ENCODE results near the gene ANKH.

The ANKH gene

GRCh38 chr5:14768508-14769365, 102.8 kb downstream of the ANKH start:
- no peaks in the 10 kb centered on the region for H3F3A ChIP-seq (ENCODE audit: low read depth)
- H3K9me3 ChIP-seq (ENCODE audit: insufficient read depth, low read depth, low read length) = no peaks in the 10 kb centered on the region
- H2AFZ ChIP-seq (ENCODE audit: low read length) = no peak overlapping the region
- no peaks in the 10 kb centered on the region for H3K4me1 ChIP-seq (ENCODE audit: insufficient read depth, low read length, poor library complexity, severe bottlenecking)
- H3K4me3 ChIP-seq (ENCODE audit: low read length, poor library complexity, severe bottlenecking) = no peak overlapping the region
- no peaks in the 10 kb centered on the region for H3K9me2 ChIP-seq (replicated peaks; ENCODE audit: low read depth, low read length)
- no peak overlapping the region for H3K9ac ChIP-seq (ENCODE audit: low read depth, low read length, poor library complexity, severe bottlenecking)
- H3K79me2 ChIP-seq (ENCODE audit: insufficient read depth, low read length) = no peaks in the 10 kb centered on the region; the same call in 1 of the 2 replicates
- TF ChIP-seq CTCF (conservative IDR thresholded peaks at IDR 0.05; ENCODE audit: low read length) (no peak), EZH2phosphoT487 (IDR thresholded peaks at IDR 0.05; ENCODE audit: borderline replicate concordance) (no peak)
- no peaks in the 10 kb centered on the region for H4K20me1 ChIP-seq (ENCODE audit: insufficient read depth, low read length, poor library complexity, severe bottlenecking)
- H3K36me3 ChIP-seq (ENCODE audit: insufficient read depth, low read length) = peaks cover 30% of the 10 kb centered on the region; the same call in 1 of the 2 replicates
- H3K4me2 ChIP-seq (ENCODE audit: low read depth, low read length, poor library complexity, severe bottlenecking) = no peak overlapping the region
- no peaks in the 10 kb centered on the region for H3K27me3 ChIP-seq (ENCODE audit: insufficient read depth, low read length, poor library complexity, severe bottlenecking)

- Histone ChIP-seq H3K9ac (ENCODE audit: low read depth, low read length, poor library complexity, severe bottlenecking) (no peak overlapping the region), H3K4me1 (ENCODE audit: insufficient read depth, low read length, poor library complexity, severe bottlenecking) (no peaks in the 10 kb centered on the region), H3K4me3 (ENCODE audit: low read length, poor library complexity, severe bottlenecking) (no peak overlapping the region), H3K27me3 (ENCODE audit: insufficient read depth, low read length, poor library complexity, severe bottlenecking) (no peaks in the 10 kb centered on the region), H3F3A (ENCODE audit: low read depth) (no peaks in the 10 kb centered on the region), H3K79me2 (ENCODE audit: insufficient read depth, low read length) (no peaks in the 10 kb centered on the region; the same call in 1 of the 2 replicates), H3K9me3 (ENCODE audit: insufficient read depth, low read depth, low read length) (no peaks in the 10 kb centered on the region), H4K20me1 (ENCODE audit: insufficient read depth, low read length, poor library complexity, severe bottlenecking) (no peaks in the 10 kb centered on the region), H2AFZ (ENCODE audit: low read length) (no peak overlapping the region), H3K9me2 (replicated peaks; ENCODE audit: low read depth, low read length) (no peaks in the 10 kb centered on the region), H3K4me2 (ENCODE audit: low read depth, low read length, poor library complexity, severe bottlenecking) (no peak overlapping the region), H3K36me3 (ENCODE audit: insufficient read depth, low read length) (peaks cover 36% of the 10 kb centered on the region; the same call in 1 of the 2 replicates)
- TF ChIP-seq CTCF (conservative IDR thresholded peaks at IDR 0.05; ENCODE audit: low read length) (no peak), EZH2phosphoT487 (IDR thresholded peaks at IDR 0.05; ENCODE audit: borderline replicate concordance) (no peak)
Observed at GRCh38 chr5:14767735-14768507, 103.7 kb downstream of the ANKH start.

GRCh38 chr5:14767053-14767452, 104.5 kb downstream of the ANKH start:
- Histone ChIP-seq H3K9ac (ENCODE audit: low read depth, low read length, poor library complexity, severe bottlenecking) (no peak overlapping the region), H3K27me3 (ENCODE audit: insufficient read depth, low read length, poor library complexity, severe bottlenecking) (no peaks in the 10 kb centered on the region), H3K4me1 (ENCODE audit: insufficient read depth, low read length, poor library complexity, severe bottlenecking) (no peaks in the 10 kb centered on the region), H3K4me2 (ENCODE audit: low read depth, low read length, poor library complexity, severe bottlenecking) (no peak overlapping the region), H3K4me3 (ENCODE audit: low read length, poor library complexity, severe bottlenecking) (no peak overlapping the region), H4K20me1 (ENCODE audit: insufficient read depth, low read length, poor library complexity, severe bottlenecking) (no peaks in the 10 kb centered on the region), H3K9me3 (ENCODE audit: insufficient read depth, low read depth, low read length) (no peaks in the 10 kb centered on the region), H3K79me2 (ENCODE audit: insufficient read depth, low read length) (no peaks in the 10 kb centered on the region; the same call in 1 of the 2 replicates), H3K9me2 (replicated peaks; ENCODE audit: low read depth, low read length) (no peaks in the 10 kb centered on the region), H3K36me3 (ENCODE audit: insufficient read depth, low read length) (peaks cover 38% of the 10 kb centered on the region; the same call in 1 of the 2 replicates), H3F3A (ENCODE audit: low read depth) (no peaks in the 10 kb centered on the region), H2AFZ (ENCODE audit: low read length) (no peak overlapping the region)
- TF ChIP-seq CTCF (conservative IDR thresholded peaks at IDR 0.05; ENCODE audit: low read length) (no peak), EZH2phosphoT487 (IDR thresholded peaks at IDR 0.05; ENCODE audit: borderline replicate concordance) (no peak)
